Esophagus muscularis mucosa (tissue), 4 donors: ENCODE data around the gene ACTN3. TPM values are rescaled to one million over a fixed set of nuclear protein-coding genes. Genes with fewer than 3 reads are reported as not detected.

Source experiments
- DNase-seq: peaks from one replicate; pipeline ENCODE4 v3.0.0-alpha.2; 2017; ENCODE audit errors: extremely low spot score
- H3K27ac ChIP-seq, 4 donors: fragments of 200-600 bp; sonication (generic); replicated peaks in 1 of 4; 1 replicate in 3 of 4; 2 replicates in 1 of 4; pipeline ENCODE4 v1.5.1; 2016 to 2019; ENCODE audit warnings: mild to moderate bottlenecking in 1 of 4
- H3K27me3 ChIP-seq, 4 donors: fragments of 200-600 bp; sonication (generic); one replicate each; pipeline versions ENCODE4 v1.5.1 to v1.6.0; 2016 to 2019
- H3K36me3 ChIP-seq, 4 donors: fragments of 200-600 bp; sonication (generic); one replicate each; pipeline ENCODE4 v1.5.1; 2016 to 2019
- H3K4me1 ChIP-seq, 4 donors: fragments of 200-600 bp; sonication (generic); one replicate each; pipeline ENCODE4 v1.5.1; 2016 to 2019
- H3K4me3 ChIP-seq, 4 donors: fragments of 200-600 bp; sonication (generic); 1 replicate in 2 of 4; 2 replicates in 2 of 4; pipeline ENCODE4 v1.5.1; 2016 to 2019; ENCODE audit warnings: mild to moderate bottlenecking in 4 of 4, moderate library complexity in 1 of 4
- H3K9me3 ChIP-seq, 4 donors: fragments of 200-600 bp; sonication (generic); 1 replicate in 3 of 4; 2 replicates in 1 of 4; pipeline ENCODE4 v1.5.1; 2016 to 2019
- CTCF ChIP-seq, 3 experiments: fragments of 200-600 bp in 2 of 3; fragments of 450-650 bp in 1 of 3; sonication (generic) in 2 of 3; IDR thresholded peaks; one replicate each; pipeline ENCODE4 v1.5.1; 2017 to 2019; ENCODE audit warnings: antibody characterized with exemption in 3 of 3, mild to moderate bottlenecking in 2 of 3, moderate library complexity in 1 of 3
- EP300 ChIP-seq: sonication (generic); formaldehyde crosslinking; IDR thresholded peaks from one replicate; pipeline ENCODE4 v1.6.1; 2017; ENCODE audit warnings: antibody characterized with exemption
- POLR2A ChIP-seq: fragments of 450-650 bp; IDR thresholded peaks from one replicate; pipeline ENCODE4 v1.6.1; 2017; ENCODE audit warnings: antibody characterized with exemption, moderate library complexity, mild to moderate bottlenecking, low read depth
- POLR2AphosphoS5 ChIP-seq, 2 donors: sonication (generic); formaldehyde crosslinking; IDR thresholded peaks; one replicate each; pipeline ENCODE4 v1.6.1; 2017; ENCODE audit warnings: antibody characterized with exemption in 2 of 2
- WGBS: methylation state at CpG from one replicate; pipeline ENCODE4 v1.1.5; 2018; 5-methylcytosine and 5-hydroxymethylcytosine counted together
- intact Hi-C: fragments of 100-400 bp; cut with DNase I; formaldehyde crosslinking; loops from one replicate; pipeline ENCODE4 v1.15.1; 2023
- total RNA-seq, 4 donors: library from RNA; depleted of rRNA; stranded (reverse); fragments of >200 nt; gene quantifications; one replicate each; pipeline versions ENCODE4 v1.1.0 to v1.2.1, GENCODE V29; 2016

The ACTN3 gene
- total RNA-seq, 4 donors from 2014 or later = not detected

- Histone ChIP-seq H3K4me1 (peaks cover 0 to 4% (median 0%) of the 10 kb centered on the region in 4 donors), H3K27ac (no peak overlapping the region), H3K9me3 (no peaks in the 10 kb centered on the region), H3K36me3 (peaks cover 46 to 85% (median 70%) of the 10 kb centered on the region in 4 donors), H3K4me3 (no peak overlapping the region), H3K27me3 (no peaks in the 10 kb centered on the region)
- no peak for DNase-seq
- 85% methylated on average over 10 of the region's 10 CpGs for WGBS
- TF ChIP-seq EP300 (no peak), POLR2A (no peak), POLR2AphosphoS5 (IDR thresholded peaks at IDR 0.05) (no peak), CTCF (IDR thresholded peaks at IDR 0.05) (no peak)
- intact Hi-C loops = no loop called here
These were observed 22.2 kb upstream of the ACTN3 start for GRCh38 chr11:66524304-66525040.

GRCh38 chr11:66529069-66529468, 17.6 kb upstream of the ACTN3 start:
- Histone ChIP-seq H3K9me3 (no peaks in the 10 kb centered on the region), H3K36me3 (peaks cover 11 to 85% (median 56%) of the 10 kb centered on the region in 4 donors), H3K4me3 (no peak overlapping the region), H3K27me3 (no peaks in the 10 kb centered on the region), H3K27ac (no peak overlapping the region), H3K4me1 (no peaks in the 10 kb centered on the region)
- intact Hi-C loops = no loop called here
- no peak for TF ChIP-seq POLR2AphosphoS5 (IDR thresholded peaks at IDR 0.05)
- TF ChIP-seq CTCF (IDR thresholded peaks at IDR 0.05) = no peak
- TF ChIP-seq EP300 = no peak
- no peak for TF ChIP-seq POLR2A
- no peak for DNase-seq
- 75% methylated on average over 10 of the region's 10 CpGs for WGBS

- no peak for DNase-seq
These were observed 17.0 kb upstream of the ACTN3 start for GRCh38 chr11:66529655-66530054.

GRCh38 chr11:66530927-66531709, 15.6 kb upstream of the ACTN3 start:
- DNase-seq = no peak
- Histone ChIP-seq H3K9me3 (no peaks in the 10 kb centered on the region), H3K27me3 (no peaks in the 10 kb centered on the region), H3K36me3 (peaks cover 9 to 97% (median 62%) of the 10 kb centered on the region in 4 donors), H3K27ac (no peak overlapping the region), H3K4me1 (no peaks in the 10 kb centered on the region), H3K4me3 (no peak overlapping the region)
- intact Hi-C loops = no loop called here
- no peak for TF ChIP-seq EP300
- TF ChIP-seq POLR2A = no peak
- no peak for TF ChIP-seq CTCF (IDR thresholded peaks at IDR 0.05)
- no peak for TF ChIP-seq POLR2AphosphoS5 (IDR thresholded peaks at IDR 0.05)
- 93% methylated on average over 9 of the region's 10 CpGs for WGBS

More at GRCh38 chr11:66529655-66530054, 17.0 kb upstream of the ACTN3 start:
- Histone ChIP-seq H3K4me3 (no peak overlapping the region), H3K36me3 (peaks cover 9 to 85% (median 52%) of the 10 kb centered on the region in 4 donors), H3K9me3 (no peaks in the 10 kb centered on the region), H3K4me1 (no peaks in the 10 kb centered on the region), H3K27me3 (no peaks in the 10 kb centered on the region), H3K27ac (no peak overlapping the region)
- 90% methylated on average over 6 of the region's 13 CpGs for WGBS
- no peak for TF ChIP-seq POLR2AphosphoS5 (IDR thresholded peaks at IDR 0.05)
- intact Hi-C loops = no loop called here

GRCh38 chr11:66531841-66532240, 14.9 kb upstream of the ACTN3 start:
- Histone ChIP-seq H3K4me3 (no peak overlapping the region), H3K4me1 (no peaks in the 10 kb centered on the region), H3K9me3 (no peaks in the 10 kb centered on the region), H3K36me3 (peaks cover 9 to 97% (median 63%) of the 10 kb centered on the region in 4 donors), H3K27ac (no peak overlapping the region), H3K27me3 (no peaks in the 10 kb centered on the region)
- WGBS = 88% methylated on average over 11 of the region's 11 CpGs
- intact Hi-C loops = no loop called here
- no peak for DNase-seq
- no peak for TF ChIP-seq POLR2AphosphoS5 (IDR thresholded peaks at IDR 0.05)
- TF ChIP-seq POLR2A = no peak
- TF ChIP-seq EP300 = no peak
- no peak for TF ChIP-seq CTCF (IDR thresholded peaks at IDR 0.05)
